ENCODE results near the gene APEH. TPM values are rescaled to one million over a fixed set of nuclear protein-coding genes. Genes with fewer than 3 reads are reported as not detected.
A peak's percentile ranks its signal among the peaks of the same experiment; 100 is the strongest.

Gene APEH
- total and polyA plus RNA-seq, 2 donors from 2014 or later: 138 to 143 TPM

DNA sequence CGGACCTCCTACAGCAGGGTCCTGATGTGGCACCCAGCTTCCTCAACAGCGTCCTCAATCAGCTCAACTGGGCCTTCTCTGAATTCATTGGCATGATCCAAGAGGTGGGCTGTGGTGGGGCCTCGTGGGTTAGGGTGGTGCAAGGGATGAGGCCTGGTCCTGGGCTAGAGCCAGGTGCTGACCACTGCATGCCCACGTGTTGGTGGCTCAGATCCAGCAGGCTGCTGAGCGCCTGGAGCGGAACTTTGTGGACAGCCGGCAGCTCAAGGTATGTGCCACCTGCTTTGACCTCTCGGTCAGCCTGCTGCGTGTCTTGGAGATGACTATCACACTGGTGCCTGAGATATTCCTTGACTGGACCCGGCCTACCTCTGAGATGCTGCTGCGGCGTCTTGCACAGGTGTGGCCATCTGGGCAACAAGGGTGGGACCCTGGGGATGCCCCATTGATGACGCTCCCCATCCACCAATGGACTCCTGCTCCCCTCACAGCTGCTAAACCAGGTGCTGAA, 41.5 kb downstream of the APEH start:
- intact Hi-C loops (cut with DNase I): no loop called here
- Histone ChIP-seq H3K36me3 (ENCODE audit: control insufficient read depth in 2 of 3, insufficient read depth in 3 of 3, low read length in 3 of 3) (peaks cover 0 to 13% (median 0%) of the 10 kb centered on the region in 3 donors), H3K9ac (ENCODE audit: low read length in 3 of 3) (no peak overlapping the region)

DNA sequence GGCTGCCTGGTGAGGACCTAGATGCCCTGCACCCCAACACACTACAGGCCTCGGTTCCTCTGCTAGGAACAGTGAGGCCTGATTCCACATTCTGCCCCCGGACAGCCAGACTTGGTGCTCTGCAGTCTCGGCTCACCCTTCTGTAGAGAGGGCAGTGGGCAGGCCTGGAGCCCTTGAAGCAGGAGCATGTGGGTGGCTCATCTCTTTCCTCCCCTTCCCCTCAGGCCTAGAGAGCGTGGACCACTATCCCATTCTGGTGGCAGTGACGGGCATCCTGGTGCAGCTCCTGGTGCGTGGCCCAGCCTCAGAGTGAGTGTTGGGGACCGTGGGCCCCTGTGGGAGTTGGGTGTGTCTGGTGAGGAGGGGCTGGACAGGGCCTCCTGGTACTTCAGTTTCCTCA, 42.0 kb downstream of the APEH start:
- no peak for FAIRE-seq

More for the DNA sequence above, 41.5 kb downstream of the APEH start:
- TF ChIP-seq, protein P1, sequence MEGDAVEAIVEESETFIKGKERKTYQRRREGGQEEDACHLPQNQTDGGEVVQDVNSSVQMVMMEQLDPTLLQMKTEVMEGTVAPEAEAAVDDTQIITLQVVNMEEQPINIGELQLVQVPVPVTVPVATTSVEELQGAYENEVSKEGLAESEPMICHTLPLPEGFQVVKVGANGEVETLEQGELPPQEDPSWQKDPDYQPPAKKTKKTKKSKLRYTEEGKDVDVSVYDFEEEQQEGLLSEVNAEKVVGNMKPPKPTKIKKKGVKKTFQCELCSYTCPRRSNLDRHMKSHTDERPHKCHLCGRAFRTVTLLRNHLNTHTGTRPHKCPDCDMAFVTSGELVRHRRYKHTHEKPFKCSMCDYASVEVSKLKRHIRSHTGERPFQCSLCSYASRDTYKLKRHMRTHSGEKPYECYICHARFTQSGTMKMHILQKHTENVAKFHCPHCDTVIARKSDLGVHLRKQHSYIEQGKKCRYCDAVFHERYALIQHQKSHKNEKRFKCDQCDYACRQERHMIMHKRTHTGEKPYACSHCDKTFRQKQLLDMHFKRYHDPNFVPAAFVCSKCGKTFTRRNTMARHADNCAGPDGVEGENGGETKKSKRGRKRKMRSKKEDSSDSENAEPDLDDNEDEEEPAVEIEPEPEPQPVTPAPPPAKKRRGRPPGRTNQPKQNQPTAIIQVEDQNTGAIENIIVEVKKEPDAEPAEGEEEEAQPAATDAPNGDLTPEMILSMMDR (IDR thresholded peaks at IDR 0.05; ENCODE audit: borderline replicate concordance, extremely low read depth, insufficient read depth): no peak
- no peak overlapping the region for H3K27ac ChIP-seq (ENCODE audit: low read depth in 2 of 2, low read length in 2 of 2)
- peaks cover 0 to 9% (median 0%) of the 10 kb centered on the region in 3 donors for H3K4me1 ChIP-seq (ENCODE audit: control insufficient read depth in 2 of 3, insufficient read depth in 2 of 3, low read depth in 1 of 3, low read length in 3 of 3)
- no peak overlapping the region for H3K4me3 ChIP-seq (ENCODE audit: low read length in 3 of 3)
- H3K9me3 ChIP-seq (ENCODE audit: control insufficient read depth in 2 of 3, insufficient read depth in 1 of 3, low read length in 3 of 3): no peaks in the 10 kb centered on the region
- no peaks in the 10 kb centered on the region for H3K27me3 ChIP-seq (ENCODE audit: control insufficient read depth, insufficient read depth, low read length)
- DNase-seq (peak in 2 of 5 donors; percentile 37 to 64), FAIRE-seq (no peak)

DNA sequence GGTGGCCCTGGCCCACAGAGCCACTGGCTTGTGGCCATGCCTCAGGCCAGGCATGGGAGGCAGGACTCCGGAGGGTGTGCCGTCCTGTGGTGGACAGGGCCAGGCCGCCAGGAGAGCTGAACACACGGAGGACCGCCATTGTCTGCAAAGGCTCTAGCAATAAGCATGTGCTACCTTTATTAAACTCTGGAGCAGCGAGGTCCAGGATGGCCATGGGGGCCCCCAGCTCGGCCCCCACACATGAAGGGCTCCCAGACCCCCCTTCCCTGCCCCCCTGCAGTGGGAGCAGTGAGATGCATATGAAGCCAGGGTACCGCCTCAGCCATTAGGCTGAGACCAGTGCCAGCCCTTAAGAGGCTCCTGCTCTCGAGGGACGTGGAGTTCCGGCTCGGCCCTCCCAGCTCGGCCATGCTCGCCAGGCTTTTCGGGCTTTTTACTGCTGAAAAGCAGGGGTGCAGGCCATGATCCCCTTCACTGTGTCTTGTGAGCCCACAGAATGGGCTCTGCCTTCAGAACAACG, 42.6 kb downstream of the APEH start:
- TF ChIP-seq, protein P1 (IDR thresholded peaks at IDR 0.05; ENCODE audit: borderline replicate concordance, extremely low read depth, insufficient read depth): no peak
- Histone ChIP-seq H3K36me3 (ENCODE audit: control insufficient read depth in 2 of 3, insufficient read depth in 3 of 3, low read length in 3 of 3) (peaks cover 0 to 23% (median 4%) of the 10 kb centered on the region in 3 donors), H3K9ac (ENCODE audit: low read length in 3 of 3) (no peak overlapping the region), H3K4me1 (ENCODE audit: control insufficient read depth in 2 of 3, insufficient read depth in 2 of 3, low read depth in 1 of 3, low read length in 3 of 3) (peaks cover 0 to 9% (median 0%) of the 10 kb centered on the region in 3 donors), H3K27ac (ENCODE audit: low read depth in 2 of 2, low read length in 2 of 2) (no peak overlapping the region), H3K9me3 (ENCODE audit: control insufficient read depth in 2 of 3, insufficient read depth in 1 of 3, low read length in 3 of 3) (no peaks in the 10 kb centered on the region), H3K27me3 (ENCODE audit: control insufficient read depth, insufficient read depth, low read length) (no peaks in the 10 kb centered on the region), H3K4me3 (ENCODE audit: low read length in 3 of 3) (no peak overlapping the region)
- FAIRE-seq (no peak), DNase-seq (peak in 2 of 5 donors; percentile 36 to 66)
- intact Hi-C loops (cut with DNase I): no loop called here

More for the DNA sequence above, 42.0 kb downstream of the APEH start:
- no peak overlapping the region for H3K27ac ChIP-seq (ENCODE audit: low read depth in 2 of 2, low read length in 2 of 2)
- intact Hi-C loops (cut with DNase I): no loop called here
- H3K36me3 ChIP-seq (ENCODE audit: control insufficient read depth in 2 of 3, insufficient read depth in 3 of 3, low read length in 3 of 3): peaks cover 0 to 18% (median 4%) of the 10 kb centered on the region in 3 donors
- no peak overlapping the region for H3K4me3 ChIP-seq (ENCODE audit: low read length in 3 of 3)
- TF ChIP-seq, protein P1 (IDR thresholded peaks at IDR 0.05; ENCODE audit: borderline replicate concordance, extremely low read depth, insufficient read depth): no peak
- no peaks in the 10 kb centered on the region for H3K27me3 ChIP-seq (ENCODE audit: control insufficient read depth, insufficient read depth, low read length)
- peaks cover 0 to 9% (median 0%) of the 10 kb centered on the region in 3 donors for H3K4me1 ChIP-seq (ENCODE audit: control insufficient read depth in 2 of 3, insufficient read depth in 2 of 3, low read depth in 1 of 3, low read length in 3 of 3)
- no peaks in the 10 kb centered on the region for H3K9me3 ChIP-seq (ENCODE audit: control insufficient read depth in 2 of 3, insufficient read depth in 1 of 3, low read length in 3 of 3)
- H3K9ac ChIP-seq (ENCODE audit: low read length in 3 of 3): no peak overlapping the region
- peak in 2 of 5 donors; percentile 35 to 52 for DNase-seq

Data from kidney (tissue), 14 donors.